Measurements from ENCODE around the gene NUTM1.
"Not testable (repeated sequence)": the region's sequence is repeated elsewhere in the genome, so short reads cannot be mapped to it uniquely, and the experiment has no call there.

Gene NUTM1

DNA sequence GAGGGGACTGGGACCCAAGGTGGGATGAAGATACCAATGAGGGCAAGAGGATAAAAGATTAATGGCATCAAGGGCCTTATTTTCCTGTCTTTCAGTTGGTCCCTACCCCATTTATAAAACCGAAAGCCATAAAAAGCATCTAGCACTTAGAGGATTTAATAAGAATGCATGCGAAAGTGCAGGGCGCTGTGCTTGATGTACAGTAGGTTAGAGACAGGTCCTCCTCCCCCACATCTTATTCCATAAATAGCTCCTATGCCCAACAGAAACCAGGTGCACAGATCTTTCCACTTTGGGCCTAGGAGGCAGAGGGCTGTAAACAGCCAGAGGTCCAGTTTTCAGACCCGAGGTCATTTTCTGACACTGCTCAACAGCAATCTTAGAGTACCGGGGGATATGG lies 22.7 kb downstream of the NUTM1 start:
- DNase-seq, result no peak

DNA sequence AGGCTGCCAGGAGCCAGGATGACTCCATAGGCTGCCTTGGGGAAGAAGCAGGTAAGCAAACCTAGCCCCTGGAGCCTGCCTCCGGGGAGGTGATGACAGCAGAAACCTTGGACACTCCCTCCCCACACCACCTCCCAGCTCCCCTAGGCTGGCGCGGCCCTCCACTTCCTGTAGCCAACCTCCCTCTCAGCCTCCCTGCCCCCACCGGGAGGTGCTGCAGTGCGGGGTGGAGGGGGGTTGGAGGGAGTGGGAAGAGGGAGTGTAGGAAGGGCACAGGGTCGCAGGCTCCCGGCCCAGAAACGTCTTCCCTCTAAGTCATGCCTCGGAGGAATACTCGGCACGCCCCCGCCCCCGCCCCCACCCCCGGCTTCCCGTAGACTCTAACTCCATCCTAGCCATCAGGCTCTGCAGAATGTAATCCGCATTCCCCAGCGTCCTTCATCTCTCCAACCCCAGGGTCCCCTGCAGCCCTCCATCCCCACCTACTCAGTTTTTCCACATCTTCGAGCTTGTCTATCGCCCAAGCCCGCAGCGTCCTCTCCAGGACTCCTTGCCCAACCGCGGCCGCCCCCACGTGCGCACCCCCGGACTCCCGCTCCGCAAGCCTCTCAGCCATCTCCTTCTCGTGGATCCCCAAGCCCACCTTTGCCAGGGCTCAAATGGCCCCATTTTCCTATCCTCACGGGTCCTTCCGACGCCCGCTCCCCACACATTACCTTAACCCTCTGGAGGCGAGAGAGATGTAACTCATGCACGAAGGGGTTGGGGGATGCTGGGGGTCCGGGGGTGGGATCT lies 23.4 kb downstream of the NUTM1 start:
- peak; percentile 4 to 35 for DNase-seq

DNA sequence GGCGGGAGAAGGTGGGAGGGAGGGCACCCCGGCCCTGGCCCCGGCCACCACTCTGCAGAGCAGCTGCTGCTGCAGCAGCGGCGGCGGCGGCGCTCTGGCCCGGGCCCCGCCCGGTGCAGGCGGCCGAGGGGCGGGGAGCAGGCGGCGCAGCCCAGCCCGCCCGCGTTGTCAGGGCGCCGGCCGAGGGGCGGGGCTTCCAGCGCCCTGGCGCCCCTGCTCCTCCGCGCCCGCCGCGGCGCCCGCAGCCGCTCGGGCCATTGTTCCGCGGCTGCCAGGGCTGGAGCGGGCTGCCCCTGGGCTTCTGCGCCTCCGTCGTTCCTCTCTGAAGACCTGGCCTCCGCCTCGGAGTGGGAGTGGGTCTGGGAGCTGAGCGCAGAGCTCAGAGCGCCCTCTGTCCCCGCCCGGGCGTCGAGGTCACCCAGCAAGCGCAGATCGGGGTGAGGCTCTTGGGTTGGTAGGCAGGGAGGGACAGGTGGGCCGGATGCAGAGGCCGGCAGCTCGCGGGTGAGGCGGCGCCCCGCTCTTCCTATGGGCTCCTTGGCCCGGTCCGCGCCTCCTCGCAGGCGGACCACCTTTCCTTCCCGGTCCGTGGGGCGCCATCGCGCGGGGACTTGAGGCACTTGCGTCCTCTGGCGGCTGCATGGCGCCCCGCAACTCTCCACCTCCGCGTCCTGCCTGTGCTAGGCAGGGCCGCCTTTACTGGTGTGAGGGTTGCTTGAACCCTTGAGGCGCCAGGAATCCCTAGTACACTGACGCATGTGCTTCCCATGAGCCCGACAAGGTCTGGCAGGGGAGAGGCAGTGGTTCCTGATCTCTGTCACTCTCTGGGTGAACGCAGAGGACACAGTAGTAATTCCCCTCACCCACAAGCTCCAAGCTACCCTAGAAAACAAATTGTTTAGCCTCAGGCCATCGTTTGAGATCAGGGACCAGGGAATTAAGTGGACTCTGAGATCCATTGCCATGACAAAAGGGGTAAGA lies 24.3 kb downstream of the NUTM1 start, which contains the start of gene LPCAT4:
Gene LPCAT4 (minus strand): TSS at position 96 of the 981 bp plus-strand sequence. CDS start 96 bp downstream, outside the sequence.
- DNase-seq, result peak; percentile 78 to 85

DNA sequence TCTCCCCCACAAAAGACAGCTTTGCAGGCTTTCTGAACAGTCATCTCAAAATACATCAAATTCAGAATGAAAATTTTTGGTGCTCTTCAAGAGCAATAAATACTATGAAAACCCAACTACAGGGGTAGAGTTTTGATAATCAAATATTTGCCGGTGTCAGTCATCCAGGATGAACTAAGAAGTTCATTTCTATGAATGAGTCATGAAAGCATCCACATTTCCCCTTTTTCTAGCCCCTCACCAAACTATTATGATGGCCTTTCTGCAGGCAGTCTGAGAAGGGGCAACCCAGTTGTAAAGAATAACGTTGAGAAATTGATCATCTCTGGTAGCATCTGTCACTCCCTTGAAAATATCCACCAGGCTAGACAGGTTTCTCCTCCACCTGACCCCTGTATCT lies 27.0 kb downstream of the NUTM1 start:
- DNase-seq, result no peak

DNA sequence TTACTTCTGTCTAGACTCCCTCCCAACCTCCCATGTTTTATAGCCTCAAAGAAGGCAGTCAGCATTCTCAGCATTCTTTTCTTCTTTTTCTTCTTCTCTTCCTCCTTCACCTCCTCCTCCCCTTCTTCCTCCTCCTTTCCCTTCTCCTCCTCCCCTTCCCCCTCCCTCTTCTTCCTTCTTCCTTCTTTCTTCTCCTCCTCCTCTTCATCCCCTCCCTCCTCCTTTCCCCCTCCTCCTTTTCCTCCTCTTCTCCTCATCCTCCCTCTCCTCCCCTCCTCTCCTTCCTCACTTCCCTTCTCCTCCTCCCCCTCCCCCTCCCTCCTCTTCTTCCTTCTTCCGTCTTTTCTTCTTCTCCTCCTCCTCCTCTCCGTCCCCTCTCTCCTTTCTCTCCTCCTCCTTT lies 27.5 kb downstream of the NUTM1 start:
- no peak for DNase-seq

DNA sequence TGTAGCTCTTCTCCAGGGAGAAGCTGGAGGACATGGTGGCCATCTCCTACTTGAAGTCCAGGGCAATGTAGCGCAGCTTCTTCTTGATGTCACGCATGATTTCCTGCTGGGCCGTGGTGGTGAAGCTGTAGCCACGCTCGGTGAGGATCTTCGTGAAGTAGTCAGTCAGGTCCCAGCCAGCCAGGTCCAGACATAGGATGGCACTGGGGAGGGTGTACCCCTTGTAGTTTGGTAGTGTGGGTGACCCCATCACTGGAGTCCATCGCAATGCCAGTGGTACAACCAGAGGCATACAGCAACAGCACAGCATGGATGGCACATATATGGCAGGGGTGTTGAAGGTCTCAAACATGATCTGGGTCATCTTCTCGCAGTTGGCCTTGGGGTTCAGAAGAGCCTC lies 30.8 kb downstream of the NUTM1 start:
- DNase-seq, result no peak

DNA sequence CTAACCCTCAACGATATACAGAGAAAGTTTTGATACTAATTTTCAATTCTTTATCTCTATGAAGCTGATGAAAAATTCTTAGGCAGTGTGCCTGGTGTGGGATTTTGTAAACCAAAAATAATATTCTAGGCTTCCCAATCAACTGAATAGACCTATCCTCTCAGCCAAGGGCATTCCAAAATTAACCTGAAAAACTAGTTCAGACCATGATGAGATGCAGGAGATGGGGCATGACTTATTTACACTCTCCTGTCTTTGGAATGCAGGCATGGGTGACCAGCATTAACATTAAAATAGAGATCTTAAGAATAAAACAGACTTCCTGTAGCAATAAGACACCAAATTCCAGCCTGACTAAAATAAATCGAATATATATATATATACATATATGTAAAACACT lies 31.7 kb downstream of the NUTM1 start:
- DNase-seq, result no peak

DNA sequence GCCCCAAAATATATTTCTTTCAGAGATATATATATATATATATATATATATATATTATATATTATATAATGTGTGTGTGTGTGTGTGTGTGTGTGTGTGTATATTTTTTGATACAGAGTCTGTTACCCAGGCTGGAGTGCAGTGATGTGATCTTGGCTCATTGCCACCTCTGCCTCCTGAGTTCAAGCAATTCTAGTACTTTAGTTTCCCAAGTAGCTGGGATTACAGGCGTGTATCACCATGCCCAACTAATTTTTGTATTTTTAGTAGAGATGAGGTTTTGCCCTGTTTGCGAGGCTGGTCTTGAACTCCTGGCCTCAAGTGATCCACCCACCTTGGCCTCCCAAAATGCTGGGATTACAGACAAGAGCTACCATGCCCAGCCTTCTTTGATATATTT lies 32.4 kb downstream of the NUTM1 start:
- DNase-seq, result not testable (repeated sequence)

DNA sequence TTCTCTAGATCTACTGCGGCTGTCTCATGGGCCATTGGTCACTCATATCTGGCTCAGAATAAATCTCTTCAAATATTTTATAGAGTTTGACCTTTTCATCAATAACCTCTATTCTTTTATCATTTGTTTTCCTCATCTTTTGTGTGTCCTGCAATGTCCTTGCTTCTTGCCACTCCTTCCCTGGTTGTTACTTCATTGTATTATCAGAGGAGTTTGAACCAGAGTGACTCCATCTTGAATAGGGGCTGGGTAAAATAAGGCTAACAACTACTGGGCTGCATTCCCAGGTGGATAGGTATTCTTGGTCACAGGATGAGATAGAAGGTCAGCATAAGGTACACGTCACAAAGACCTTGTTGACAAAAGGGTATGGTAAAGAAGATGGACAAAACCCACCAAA lies 33.7 kb downstream of the NUTM1 start:
- no peak for DNase-seq

DNA sequence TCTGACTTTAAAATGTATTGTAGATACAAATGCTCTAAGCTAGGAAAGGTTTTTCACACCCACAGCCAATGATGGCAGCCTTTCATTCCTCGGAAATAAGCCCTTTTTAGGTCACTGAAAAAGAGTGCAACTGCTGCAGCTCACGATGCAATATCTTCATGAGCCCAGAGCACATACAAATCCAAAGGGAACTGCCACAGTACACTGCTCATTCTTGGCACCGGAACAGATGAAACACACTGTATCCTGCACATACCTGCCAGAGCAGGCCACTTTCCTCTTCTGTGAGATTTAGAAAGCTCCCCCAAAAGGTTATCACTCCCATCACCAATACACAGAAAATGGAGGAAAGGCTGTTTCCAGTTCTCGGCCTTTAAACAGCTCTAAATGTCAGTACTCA lies 37.4 kb downstream of the NUTM1 start:
- not testable (repeated sequence) for DNase-seq

DNA sequence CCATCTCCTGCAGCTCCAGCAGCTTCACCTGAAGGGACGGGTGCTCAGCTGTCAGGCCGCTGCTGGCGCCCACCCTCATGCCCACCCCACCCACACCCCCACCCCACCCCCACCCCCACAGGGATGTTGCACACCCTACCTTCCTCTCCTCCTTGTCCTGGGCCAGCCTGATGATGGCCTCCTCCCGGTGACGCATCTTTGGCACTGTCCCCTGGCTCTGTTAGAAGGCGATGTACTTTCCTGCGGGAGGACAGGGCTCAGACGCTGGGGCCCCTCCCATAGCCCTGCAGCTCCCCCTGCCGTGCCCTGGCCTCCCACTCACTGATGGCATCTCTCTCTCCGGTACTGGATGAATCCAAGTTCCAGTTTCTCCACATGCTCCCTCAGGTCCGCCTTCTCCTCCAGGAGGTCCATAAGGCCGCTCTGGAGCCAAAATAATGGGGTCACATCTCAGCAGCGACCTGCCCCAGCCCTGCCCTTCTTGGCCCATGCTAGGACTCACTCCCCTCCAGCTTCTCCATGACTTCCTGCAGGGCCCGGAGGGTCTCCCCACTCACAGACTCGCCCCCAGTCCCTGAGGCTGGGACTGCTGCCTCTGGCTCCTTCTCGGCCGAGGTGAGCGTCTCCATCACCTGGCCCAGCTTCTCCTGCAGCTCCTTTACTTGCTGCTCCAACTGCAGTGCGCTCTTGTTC lies 38.9 kb downstream of the NUTM1 start:
- not testable (repeated sequence) for DNase-seq

DNA sequence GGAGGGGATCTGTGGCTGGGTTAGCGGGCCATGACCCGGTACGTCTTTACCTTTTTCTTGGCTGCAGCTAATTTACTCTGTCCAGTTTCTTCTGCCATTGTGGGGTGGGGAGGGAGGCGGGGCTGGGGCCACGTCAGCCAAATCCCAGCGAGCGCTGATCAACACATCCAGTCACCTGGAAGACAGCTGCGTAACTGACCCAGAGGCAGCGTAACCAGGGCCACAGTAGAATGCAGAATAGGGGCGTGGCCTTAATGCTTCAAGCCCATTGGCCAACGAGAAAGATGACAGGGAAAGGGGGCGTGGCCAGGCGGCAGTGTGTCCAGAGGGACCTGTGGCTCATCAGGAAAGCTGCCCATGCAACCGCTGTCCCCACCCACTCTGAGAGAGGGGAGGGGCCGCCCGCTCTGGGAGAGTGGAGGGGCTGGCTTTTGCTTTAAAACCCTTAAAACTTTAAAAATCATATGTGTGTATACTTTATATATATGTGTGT lies 46.5 kb downstream of the NUTM1 start:
- not testable (repeated sequence) for DNase-seq

DNA sequence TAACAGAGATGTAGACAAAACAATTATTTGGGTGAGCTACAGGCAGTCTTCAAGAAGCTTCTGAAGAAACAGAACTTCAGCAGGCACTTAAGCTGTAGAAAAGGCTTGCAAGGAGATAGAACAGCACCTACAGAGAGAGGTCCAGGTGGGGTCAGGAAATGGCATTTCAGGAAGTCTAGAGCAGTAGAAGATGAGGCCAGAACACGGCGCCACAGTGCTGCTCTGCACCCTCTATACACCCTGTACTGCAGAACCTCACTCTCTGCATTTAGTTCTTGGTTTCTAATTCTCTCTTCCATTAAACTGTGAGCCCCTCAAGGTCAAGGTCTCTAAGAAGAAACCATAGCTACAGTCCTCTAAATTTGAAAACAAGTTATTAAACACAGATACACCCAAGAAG lies 49.9 kb downstream of the NUTM1 start:
- DNase-seq, result not testable (repeated sequence)

DNA sequence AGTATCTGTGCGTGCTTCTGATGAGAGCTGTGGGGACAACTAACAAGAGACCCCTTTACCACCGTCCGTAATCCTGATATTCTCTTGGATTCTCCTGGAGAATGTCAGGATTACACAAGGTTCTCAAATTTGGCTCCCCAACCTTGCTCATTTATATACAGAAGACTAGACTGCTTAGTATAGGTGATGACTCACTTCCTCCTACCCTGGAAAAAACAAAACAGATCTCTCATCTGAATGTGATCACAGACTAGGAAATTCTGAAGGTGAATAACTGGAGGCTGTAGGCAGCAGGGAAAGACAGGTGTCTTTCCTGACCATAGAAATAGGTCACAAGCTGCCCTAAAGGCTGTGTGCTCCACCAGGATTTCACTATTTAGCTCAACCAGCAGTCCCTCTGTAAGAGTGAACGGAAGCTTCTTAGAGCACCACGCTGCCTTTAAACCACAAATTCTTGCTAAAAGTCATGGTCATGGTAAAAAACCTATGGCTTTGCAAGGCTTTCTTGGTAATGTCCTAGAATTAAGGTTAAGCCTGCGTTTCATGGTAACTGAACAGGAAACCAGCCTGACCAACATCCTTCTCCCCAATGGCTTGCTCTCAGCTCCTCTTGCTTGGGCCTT lies 54.6 kb downstream of the NUTM1 start:
- DNase-seq, result not testable (repeated sequence)

DNA sequence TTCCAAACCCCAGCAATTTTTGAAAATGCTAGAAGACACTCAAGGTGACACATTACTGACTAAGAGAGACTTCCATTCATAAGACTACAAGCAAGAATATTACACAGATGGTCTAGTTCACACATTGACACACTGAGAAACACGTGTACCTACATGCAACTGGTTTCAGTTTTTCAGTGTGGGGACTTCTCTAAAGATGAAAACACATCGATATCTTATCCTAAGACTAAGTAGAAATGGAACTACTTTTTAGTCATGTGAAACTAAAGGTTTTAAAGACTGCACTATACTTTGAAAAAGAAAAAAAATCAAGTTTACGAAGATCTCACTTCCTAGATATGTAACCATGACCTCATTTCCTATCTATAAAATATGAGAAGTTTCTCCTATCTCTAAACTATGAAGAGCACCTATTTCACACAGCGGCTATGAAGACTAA lies 60.1 kb downstream of the NUTM1 start:
- not testable (repeated sequence) for DNase-seq

DNA sequence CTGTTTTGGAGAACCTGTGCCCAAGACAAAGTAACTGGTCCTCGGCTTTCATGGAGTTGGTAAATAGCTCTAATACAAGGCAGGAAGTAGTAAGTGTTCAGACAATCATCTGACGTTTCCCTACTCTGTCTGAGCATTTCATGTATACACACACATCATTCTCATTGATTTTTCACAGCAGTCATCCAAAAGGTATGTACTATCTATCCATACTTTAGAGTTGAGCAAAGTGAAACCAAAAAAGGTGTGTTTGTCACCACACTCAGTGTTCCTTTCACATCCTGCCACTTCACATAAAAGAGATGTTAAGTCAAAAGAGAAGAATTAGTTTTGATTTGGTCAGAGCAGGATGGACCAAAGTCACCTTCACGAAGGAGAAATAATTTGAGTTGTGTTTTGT lies 60.8 kb downstream of the NUTM1 start:
- DNase-seq, result not testable (repeated sequence)

All from hippocampal formation (tissue), 2 donors.